Left ventricle myocardium inferior (tissue), 1 donor: ENCODE results near the gene MLST8. TPM values are rescaled to one million over a fixed set of nuclear protein-coding genes. Genes with fewer than 3 reads are reported as not detected.
A peak's percentile ranks its signal among the peaks of the same experiment; 100 is the strongest.

Experiments used
- DNase-seq: peaks from one replicate; pipeline ENCODE4 v3.0.0-alpha.2; 2020
- H3K27ac ChIP-seq: fragments of 200-600 bp; replicated peaks from 2 replicates; pipeline ENCODE4 v1.8.0; 2021
- H3K27me3 ChIP-seq: fragments of 200-600 bp; 2 replicates; pipeline ENCODE4 v1.8.0; 2021; ENCODE audit warnings: low read depth
- H3K36me3 ChIP-seq: fragments of 200-600 bp; 2 replicates; pipeline ENCODE4 v1.8.0; 2021
- H3K4me1 ChIP-seq: fragments of 200-600 bp; 2 replicates; pipeline ENCODE4 v1.8.0; 2021
- H3K4me3 ChIP-seq: fragments of 200-600 bp; 2 replicates; pipeline ENCODE4 v1.8.0; 2021; ENCODE audit warnings: mild to moderate bottlenecking, moderate library complexity
- H3K9me3 ChIP-seq: fragments of 200-600 bp; replicated peaks from 2 replicates; pipeline ENCODE4 v1.8.0; 2021
- CTCF ChIP-seq: fragments of 200-600 bp; IDR thresholded peaks from 2 replicates; pipeline ENCODE4 v1.8.0; 2021; ENCODE audit warnings: antibody characterized with exemption, mild to moderate bottlenecking, borderline replicate concordance
- intact Hi-C: fragments of 100-400 bp; cut with micrococcal nuclease; formaldehyde crosslinking; loops from one replicate; pipeline ENCODE4 v1.11.0; 2022
- total RNA-seq: library from RNA; stranded (reverse); fragmentation: NEBNext Ultra II Directional; extraction: Animal tissue kit (Norgen Biotek cat#: 25700); gene quantifications from one replicate; pipeline ENCODE4 v1.2.1, GENCODE V29; 2021
- donor health status: DM: no; HTN: yes; CAD: no; lungs with severe emphysema.

MLST8 gene
- total RNA-seq, 1 donor from 2014 or later = 27.3 TPM

GRCh38 chr16:2158262-2158638 is 47.0 kb upstream of the MLST8 start:
- no peaks in the 10 kb centered on the region for H3K9me3 ChIP-seq
- intact Hi-C loops = no loop called here
- no peak for TF ChIP-seq CTCF
- no peaks in the 10 kb centered on the region for H3K27me3 ChIP-seq
- DNase-seq = no peak
- H3K4me3 ChIP-seq = no peak overlapping the region
- no peak overlapping the region for H3K27ac ChIP-seq
- H3K36me3 ChIP-seq = no peaks in the 10 kb centered on the region
- H3K4me1 ChIP-seq = peaks cover 74% of the 10 kb centered on the region

- peaks cover 64% of the 10 kb centered on the region for H3K4me1 ChIP-seq
- intact Hi-C loops = no loop called here
- no peak for DNase-seq
- peak overlapping the region; percentile 58 for H3K27ac ChIP-seq
- no peaks in the 10 kb centered on the region for H3K9me3 ChIP-seq
- no peaks in the 10 kb centered on the region for H3K27me3 ChIP-seq
- no peaks in the 10 kb centered on the region for H3K36me3 ChIP-seq
- TF ChIP-seq CTCF = no peak
- peak overlapping the region; percentile 33 for H3K4me3 ChIP-seq
These were observed 45.9 kb upstream of the MLST8 start for GRCh38 chr16:2159175-2159838.

GRCh38 chr16:2160915-2161551 is 44.2 kb upstream of the MLST8 start:
- H3K4me1 ChIP-seq = peaks cover 54% of the 10 kb centered on the region
- H3K27ac ChIP-seq = peak overlapping the region; percentile 67
- no peak for TF ChIP-seq CTCF
- H3K27me3 ChIP-seq = no peaks in the 10 kb centered on the region
- DNase-seq = peak; percentile 58
- intact Hi-C loops = no loop called here
- H3K36me3 ChIP-seq = peaks cover 5% of the 10 kb centered on the region
- no peaks in the 10 kb centered on the region for H3K9me3 ChIP-seq
- peak overlapping the region; percentile 11 for H3K4me3 ChIP-seq

- Histone ChIP-seq H3K4me1 (peaks cover 45% of the 10 kb centered on the region), H3K27ac (peak overlapping the region; percentile 67)
- no peak for DNase-seq
These were observed 43.3 kb upstream of the MLST8 start for GRCh38 chr16:2161911-2162310.

GRCh38 chr16:2162676-2163118 is 42.6 kb upstream of the MLST8 start:
- H3K27ac ChIP-seq = no peak overlapping the region
- no peak for TF ChIP-seq CTCF
- intact Hi-C loops = no loop called here

More at GRCh38 chr16:2161911-2162310, 43.3 kb upstream of the MLST8 start:
- peaks cover 13% of the 10 kb centered on the region for H3K36me3 ChIP-seq
- H3K9me3 ChIP-seq = no peaks in the 10 kb centered on the region
- no peak overlapping the region for H3K4me3 ChIP-seq
- no peaks in the 10 kb centered on the region for H3K27me3 ChIP-seq
- TF ChIP-seq CTCF = no peak
- intact Hi-C loops = no loop called here

More at GRCh38 chr16:2162676-2163118, 42.6 kb upstream of the MLST8 start:
- DNase-seq = no peak
- no peaks in the 10 kb centered on the region for H3K9me3 ChIP-seq
- no peaks in the 10 kb centered on the region for H3K27me3 ChIP-seq
- peaks cover 20% of the 10 kb centered on the region for H3K36me3 ChIP-seq
- H3K4me1 ChIP-seq = peaks cover 37% of the 10 kb centered on the region
- H3K4me3 ChIP-seq = no peak overlapping the region
